Motor neuron (in vitro differentiated cells): Measurements from ENCODE around the gene JKAMP. TPM values are rescaled to one million over a fixed set of nuclear protein-coding genes. Genes with fewer than 3 reads are reported as not detected.

Experiments used
- ATAC-seq, 8 experiments: fragments of 200-7000 bp; cut with Tn5 transposase; replicated peaks in 6 of 8; 2 replicates each; pipeline ENCODE4 v1.8.0; 2021; ENCODE audit warnings: mild to moderate bottlenecking in 8 of 8, moderate library complexity in 8 of 8
- H3K27ac ChIP-seq, 2 donors: fragments of 250-450 bp; sonication (Bioruptor Pico); 2 replicates each; pipeline ENCODE4 v1.9.0; 2021; ENCODE audit warnings: antibody characterized with exemption in 2 of 2, mild to moderate bottlenecking in 2 of 2, moderate library complexity in 1 of 2
- H3K4me1 ChIP-seq, 2 donors: fragments of 250-450 bp; sonication (Bioruptor Pico); replicated peaks in 1 of 2; 2 replicates each; pipeline ENCODE4 v1.6.1; 2021; ENCODE audit warnings: antibody characterized with exemption in 2 of 2, mild to moderate bottlenecking in 2 of 2, moderate library complexity in 1 of 2
- H3K4me3 ChIP-seq, 5 donors: fragments of 250-450 bp; sonication (Bioruptor Pico); 2 replicates each; pipeline ENCODE4 v1.9.0; 2021; ENCODE audit warnings: antibody characterized with exemption in 5 of 5, mild to moderate bottlenecking in 5 of 5, moderate library complexity in 4 of 5
- WGBS, 10 experiments: fragments of 450-650 bp; shearing (Covaris generic); methylation state at CpG; one replicate each; pipeline ENCODE4 v1.0.0; 2022; 5-methylcytosine and 5-hydroxymethylcytosine counted together
- in situ Hi-C, 9 experiments: fragments of 400-800 bp; cut with MboI; loops; one replicate each; pipeline ENCODE4 v1.15.0; 2021; ENCODE audit warnings: low sequenced_read_pairs in 9 of 9, low pct_unique_long_range_greater_than_20kb in 2 of 9; ENCODE audit not compliant: unreplicated experiment in 9 of 9
- total RNA-seq, 8 experiments: library from RNA; unstranded; fragments of 300-600 nt; gene quantifications; 2 replicates each; pipeline versions ENCODE4 v1.2.3 to v1.2.4, GENCODE V29; 2022

Gene JKAMP
- total RNA-seq, 8 experiments from 2014 or later, result 31.3 to 67.4 (median 49.2) TPM

GRCh38 chr14:59483363-59483762 lies 954 bp upstream of the JKAMP start:
- Histone ChIP-seq H3K27ac (peak overlapping the region; percentile 84 to 96), H3K4me1 (peaks cover 10 to 12% of the 10 kb centered on the region in 2 donors), H3K4me3 (peak overlapping the region; percentile 61 to 89 (median 80))
- peak in 5 of 8 experiments; percentile 0 to 21 (median 3) for ATAC-seq
- in situ Hi-C loops, result no loop called here
- 0 to 1% (median 0%) methylated on average over 4 to 14 of the region's 16 CpGs; no CpG with 5 or more reads in 2 of the 10 experiments for WGBS, 10 experiments

- Histone ChIP-seq H3K4me1 (peaks cover 10 to 12% of the 10 kb centered on the region in 2 donors), H3K27ac (peak overlapping the region; percentile 65 to 96), H3K4me3 (peak overlapping the region; percentile 61 to 89 (median 80))
- ATAC-seq, result peak; percentile 29 to 53 (median 47)
- 0 to 3% (median 0%) methylated on average over 1 to 15 of the region's 32 CpGs for WGBS, 10 experiments
- in situ Hi-C loops, result no loop called here
These were observed 390 bp downstream of the JKAMP start for GRCh38 chr14:59484639-59485175.

GRCh38 chr14:59490756-59491155 lies 6.4 kb downstream of the JKAMP start:
- H3K4me1 ChIP-seq, result peaks cover 0 to 1% of the 10 kb centered on the region in 2 donors
- no peak overlapping the region for H3K4me3 ChIP-seq
- in situ Hi-C loops, result no loop called here
- no peak for ATAC-seq
- H3K27ac ChIP-seq, result no peak overlapping the region
- WGBS, 10 experiments, result 95 to 100% (median 96%) methylated on average over 2 to 3 of the region's 3 CpGs; no CpG with 5 or more reads in 2 of the 10 experiments

GRCh38 chr14:59492384-59492783 lies 8.1 kb downstream of the JKAMP start:
- no peak overlapping the region for H3K27ac ChIP-seq
- in situ Hi-C loops, result no loop called here
- H3K4me1 ChIP-seq, result no peaks in the 10 kb centered on the region
- ATAC-seq, result no peak
- H3K4me3 ChIP-seq, result no peak overlapping the region
- 64 to 100% (median 88%) methylated on average over 1 of the region's 1 CpG; no CpG with 5 or more reads in 3 of the 10 experiments for WGBS, 10 experiments

- in situ Hi-C loops, result loop anchor here in 1 of 9 experiments (10.0 kb wide), 1 partner anchor 74 kb away; the partner anchor contains the start of gene CCDC175
- Histone ChIP-seq H3K27ac (no peak overlapping the region), H3K4me1 (no peaks in the 10 kb centered on the region), H3K4me3 (no peak overlapping the region)
- 87 to 100% (median 98%) methylated on average over 1 to 3 of the region's 3 CpGs; no CpG with 5 or more reads in 2 of the 10 experiments for WGBS, 10 experiments
- ATAC-seq, result no peak
These were observed 16.4 kb downstream of the JKAMP start for GRCh38 chr14:59500732-59501131.

GRCh38 chr14:59503256-59503655 lies 18.9 kb downstream of the JKAMP start:
- H3K4me1 ChIP-seq, result no peaks in the 10 kb centered on the region
- in situ Hi-C loops, result loop anchor here in 1 of 9 experiments (10.0 kb wide), 1 partner anchor 72 kb away; the partner anchor contains the start of gene CCDC175

GRCh38 chr14:59507063-59507751 lies 22.9 kb downstream of the JKAMP start:
- Histone ChIP-seq H3K27ac (no peak overlapping the region), H3K4me1 (no peaks in the 10 kb centered on the region), H3K4me3 (no peak overlapping the region)
- in situ Hi-C loops, result loop anchor here in 1 of 9 experiments (10.0 kb wide), 1 partner anchor 68 kb away; the partner anchor contains the start of gene CCDC175
- peak; percentile 76 to 99 (median 86) for ATAC-seq

More at GRCh38 chr14:59503256-59503655, 18.9 kb downstream of the JKAMP start:
- no peak for ATAC-seq
- WGBS, 10 experiments, result 63 to 100% (median 76%) methylated on average over 1 to 4 of the region's 4 CpGs
- H3K27ac ChIP-seq, result no peak overlapping the region
- H3K4me3 ChIP-seq, result no peak overlapping the region

- ATAC-seq, result no peak
- Histone ChIP-seq H3K4me3 (no peak overlapping the region), H3K4me1 (no peaks in the 10 kb centered on the region), H3K27ac (no peak overlapping the region)
- in situ Hi-C loops, result loop anchor here in 1 of 9 experiments (10.0 kb wide), 1 partner anchor 67 kb away; the partner anchor contains the start of gene CCDC175
- 80 to 100% (median 81%) methylated on average over 1 to 3 of the region's 3 CpGs; no CpG with 5 or more reads in 3 of the 10 experiments for WGBS, 10 experiments
These were observed 23.4 kb downstream of the JKAMP start for GRCh38 chr14:59507752-59508103.

- WGBS, 10 experiments, result 25 to 100% (median 75%) methylated on average over 1 to 3 of the region's 3 CpGs; no CpG with 5 or more reads in 1 of the 10 experiments
- no peak for ATAC-seq
- Histone ChIP-seq H3K4me3 (no peak overlapping the region), H3K4me1 (no peaks in the 10 kb centered on the region), H3K27ac (no peak overlapping the region)
- in situ Hi-C loops, result loop anchor here in 1 of 9 experiments (10.0 kb wide), 1 partner anchor 66 kb away; the partner anchor contains the start of gene CCDC175
These were observed 24.8 kb downstream of the JKAMP start for GRCh38 chr14:59509101-59509500.

- H3K27ac ChIP-seq, result no peak overlapping the region
- in situ Hi-C loops, result no loop called here
- no peaks in the 10 kb centered on the region for H3K4me1 ChIP-seq
- ATAC-seq, result no peak
- WGBS, 10 experiments, result 40 to 94% (median 83%) methylated on average over 1 to 2 of the region's 2 CpGs; no CpG with 5 or more reads in 1 of the 10 experiments
- H3K4me3 ChIP-seq, result no peak overlapping the region
These were observed 25.7 kb downstream of the JKAMP start for GRCh38 chr14:59510001-59510400.

GRCh38 chr14:59510966-59511365 lies 26.6 kb downstream of the JKAMP start:
- no peak for ATAC-seq
- H3K27ac ChIP-seq, result no peak overlapping the region
- H3K4me3 ChIP-seq, result no peak overlapping the region
- in situ Hi-C loops, result no loop called here
- 0 to 85% (median 64%) methylated on average over 1 to 3 of the region's 3 CpGs; no CpG with 5 or more reads in 2 of the 10 experiments for WGBS, 10 experiments
- H3K4me1 ChIP-seq, result no peaks in the 10 kb centered on the region

GRCh38 chr14:59511916-59512575 lies 27.7 kb downstream of the JKAMP start:
- in situ Hi-C loops, result no loop called here
- Histone ChIP-seq H3K27ac (no peak overlapping the region), H3K4me3 (no peak overlapping the region), H3K4me1 (no peaks in the 10 kb centered on the region)
- WGBS, 10 experiments, result 21 to 71% (median 47%) methylated on average over 1 to 4 of the region's 4 CpGs; no CpG with 5 or more reads in 1 of the 10 experiments
- ATAC-seq, result peak in 6 of 8 experiments; percentile 47 to 80 (median 65)

- in situ Hi-C loops, result no loop called here
- ATAC-seq, result no peak
- no peak overlapping the region for H3K27ac ChIP-seq
- H3K4me3 ChIP-seq, result no peak overlapping the region
- 5 to 87% (median 69%) methylated on average over 2 to 3 of the region's 3 CpGs; no CpG with 5 or more reads in 1 of the 10 experiments for WGBS, 10 experiments
- H3K4me1 ChIP-seq, result no peaks in the 10 kb centered on the region
These were observed 35.9 kb downstream of the JKAMP start for GRCh38 chr14:59520224-59520623.
